OCI-LY7 (cell line): ENCODE measurements around the gene TSHZ2. TPM values are rescaled to one million over a fixed set of nuclear protein-coding genes. Genes with fewer than 3 reads are reported as not detected.

Experiments used
- BruUV-seq: library from RNA; stranded (reverse); fragments of 400-500 nt; replicated peaks from 2 replicates; lab custom pipeline; 2021; lab: Mats Ljungman, UMichigan
- CTCF ChIA-PET: fragments of 300-600 bp; sonication (Branson Sonifier 250); formaldehyde crosslinking; loops from one replicate; lab custom pipeline; 2022; ENCODE audit warnings: antibody characterized with exemption; ENCODE audit not compliant: unreplicated experiment; lab: Charles Lee
- POLR2A ChIA-PET: fragments of 300-600 bp; sonication (Branson Sonifier 250); formaldehyde crosslinking; loops from one replicate; lab custom pipeline; 2022; ENCODE audit warnings: antibody characterized with exemption; lab: Charles Lee
- DNase-seq: peaks from one replicate; pipeline ENCODE4 v3.0.0-alpha.2; 2015; ENCODE audit warnings: low spot score
- H2AFZ ChIP-seq: fragments of 200-600 bp; sonication (generic), shearing (Covaris generic); 2 replicates; pipeline ENCODE4 v1.6.1; 2014; ENCODE audit warnings: mild to moderate bottlenecking, antibody characterized with exemption, low read length, moderate library complexity
- H3K27ac ChIP-seq: fragments of 200-600 bp; sonication (generic); 2 replicates; pipeline ENCODE4 v1.5.1; 2014; ENCODE audit warnings: mixed run types, low read depth, mild to moderate bottlenecking, moderate library complexity, low read length, inconsistent platforms; ENCODE audit not compliant: poor library complexity, severe bottlenecking
- H3K36me3 ChIP-seq: fragments of 200-600 bp; sonication (generic); 2 replicates; pipeline ENCODE4 v1.6.1; 2014; ENCODE audit warnings: mild to moderate bottlenecking, antibody characterized with exemption, low read length, moderate library complexity, mixed read lengths; ENCODE audit not compliant: insufficient read depth
- H3K4me1 ChIP-seq: fragments of 200-600 bp; sonication (generic); 2 replicates; pipeline ENCODE4 v1.5.1; 2014; ENCODE audit warnings: mild to moderate bottlenecking, low read length; ENCODE audit not compliant: insufficient read depth, poor library complexity, severe bottlenecking
- H3K4me2 ChIP-seq: fragments of 200-600 bp; sonication (generic); 2 replicates; pipeline ENCODE4 v1.6.1; 2014; ENCODE audit warnings: mild to moderate bottlenecking, low read length
- H3K4me3 ChIP-seq: fragments of 200-600 bp; sonication (generic); 2 replicates; pipeline ENCODE4 v1.5.1; 2014; ENCODE audit warnings: mild to moderate bottlenecking, low read depth, low read length; ENCODE audit not compliant: poor library complexity, severe bottlenecking
- H3K79me2 ChIP-seq: fragments of 200-600 bp; sonication (generic); 2 replicates; pipeline ENCODE4 v1.6.1; 2016; ENCODE audit warnings: low read depth, mild to moderate bottlenecking, low read length, moderate library complexity, mixed read lengths; ENCODE audit not compliant: insufficient read depth
- H3K9me2 ChIP-seq: fragments of 200-600 bp; sonication (generic); 2 replicates; pipeline ENCODE4 v1.6.1; 2016; ENCODE audit warnings: mild to moderate bottlenecking, low read length, mixed read lengths; ENCODE audit not compliant: insufficient read depth
- H3K9me3 ChIP-seq: fragments of 200-600 bp; sonication (generic); 2 replicates; pipeline ENCODE4 v1.6.1; 2014; ENCODE audit warnings: mild to moderate bottlenecking, mixed run types, low read length, mixed read lengths
- H4K20me1 ChIP-seq: fragments of 200-600 bp; sonication (generic); 2 replicates; pipeline ENCODE4 v1.6.1; 2014; ENCODE audit warnings: mild to moderate bottlenecking, antibody characterized with exemption, low read length, moderate library complexity, mixed read lengths; ENCODE audit not compliant: insufficient read depth
- EZH2phosphoT487 ChIP-seq: fragments of 200-600 bp; sonication (generic); IDR thresholded peaks from 2 replicates; pipeline ENCODE4 v1.6.1; 2018; ENCODE audit warnings: low read depth, borderline replicate concordance, mild to moderate bottlenecking, mixed run types, antibody characterized with exemption, low read length, moderate library complexity, mixed read lengths
- intact Hi-C: fragments of 100-400 bp; cut with micrococcal nuclease; formaldehyde crosslinking; loops from one replicate; pipeline ENCODE4 v1.10.0; 2022; ENCODE audit not compliant: unreplicated experiment
- total RNA-seq, 2 experiments: library from RNA; depleted of rRNA in 1 of 2; stranded (reverse); fragments of >200 nt in 1 of 2; shearing (Covaris generic) in 1 of 2; gene quantifications; 2 replicates each; pipeline ENCODE4 v1.2.3, GENCODE V29; 2014 to 2022
- TF ChIP-seq, protein P1 (sequence below): fragments of 200-600 bp; sonication (generic); conservative IDR thresholded peaks from 2 replicates; pipeline ENCODE4 v1.5.1; 2014; ENCODE audit warnings: mild to moderate bottlenecking, antibody characterized with exemption, low read length, moderate library complexity, mixed read lengths

Gene TSHZ2
- total RNA-seq, 2 experiments from 2014 or later = not detected

DNA sequence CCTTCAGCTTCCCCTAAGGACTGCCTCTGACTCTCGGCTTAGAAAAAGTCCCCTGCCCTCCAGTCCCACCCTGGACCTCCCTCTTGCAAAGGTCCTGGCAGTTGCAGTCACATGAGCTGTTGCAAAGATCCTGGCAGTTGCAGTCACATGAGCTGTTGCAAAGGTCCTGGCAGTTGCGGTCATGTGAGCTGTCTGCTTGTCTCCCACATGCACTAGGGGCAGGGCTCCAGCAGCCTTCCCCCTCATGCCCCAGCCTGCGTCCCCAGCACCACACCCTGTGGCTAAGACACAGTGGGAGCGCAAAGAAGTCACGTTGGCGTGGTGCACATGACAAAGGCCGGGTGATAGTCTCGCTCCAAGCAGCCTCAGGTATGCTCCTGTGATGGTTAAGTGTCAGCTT is 538.5 kb downstream of the TSHZ2 start:
- intact Hi-C loops = no loop called here
- H3K9me3 ChIP-seq = no peaks in the 10 kb centered on the region
- no peak for TF ChIP-seq EZH2phosphoT487
- TF ChIP-seq, protein P1, sequence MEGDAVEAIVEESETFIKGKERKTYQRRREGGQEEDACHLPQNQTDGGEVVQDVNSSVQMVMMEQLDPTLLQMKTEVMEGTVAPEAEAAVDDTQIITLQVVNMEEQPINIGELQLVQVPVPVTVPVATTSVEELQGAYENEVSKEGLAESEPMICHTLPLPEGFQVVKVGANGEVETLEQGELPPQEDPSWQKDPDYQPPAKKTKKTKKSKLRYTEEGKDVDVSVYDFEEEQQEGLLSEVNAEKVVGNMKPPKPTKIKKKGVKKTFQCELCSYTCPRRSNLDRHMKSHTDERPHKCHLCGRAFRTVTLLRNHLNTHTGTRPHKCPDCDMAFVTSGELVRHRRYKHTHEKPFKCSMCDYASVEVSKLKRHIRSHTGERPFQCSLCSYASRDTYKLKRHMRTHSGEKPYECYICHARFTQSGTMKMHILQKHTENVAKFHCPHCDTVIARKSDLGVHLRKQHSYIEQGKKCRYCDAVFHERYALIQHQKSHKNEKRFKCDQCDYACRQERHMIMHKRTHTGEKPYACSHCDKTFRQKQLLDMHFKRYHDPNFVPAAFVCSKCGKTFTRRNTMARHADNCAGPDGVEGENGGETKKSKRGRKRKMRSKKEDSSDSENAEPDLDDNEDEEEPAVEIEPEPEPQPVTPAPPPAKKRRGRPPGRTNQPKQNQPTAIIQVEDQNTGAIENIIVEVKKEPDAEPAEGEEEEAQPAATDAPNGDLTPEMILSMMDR = no peak
- H3K9me2 ChIP-seq = no peaks in the 10 kb centered on the region
- H3K4me1 ChIP-seq = no peaks in the 10 kb centered on the region
- POLR2A ChIA-PET = interaction anchor here (2.0 kb wide), 1 partner anchor 9 kb away, joined by 4 read pairs; no protein-coding TSS in a partner anchor
- no peaks in the 10 kb centered on the region for H4K20me1 ChIP-seq
- no peak overlapping the region for H3K4me3 ChIP-seq
- no peak overlapping the region for H3K27ac ChIP-seq
- no peaks in the 10 kb centered on the region for H3K36me3 ChIP-seq
- no peaks in the 10 kb centered on the region for H3K79me2 ChIP-seq
- DNase-seq = no peak
- H3K4me2 ChIP-seq = no peak overlapping the region
- CTCF ChIA-PET = interaction anchor here (1.1 kb wide), 1 partner anchor 15 kb away, joined by 3 read pairs; no protein-coding TSS in a partner anchor
- BruUV-seq = no TSS peak
- H2AFZ ChIP-seq = no peak overlapping the region

DNA sequence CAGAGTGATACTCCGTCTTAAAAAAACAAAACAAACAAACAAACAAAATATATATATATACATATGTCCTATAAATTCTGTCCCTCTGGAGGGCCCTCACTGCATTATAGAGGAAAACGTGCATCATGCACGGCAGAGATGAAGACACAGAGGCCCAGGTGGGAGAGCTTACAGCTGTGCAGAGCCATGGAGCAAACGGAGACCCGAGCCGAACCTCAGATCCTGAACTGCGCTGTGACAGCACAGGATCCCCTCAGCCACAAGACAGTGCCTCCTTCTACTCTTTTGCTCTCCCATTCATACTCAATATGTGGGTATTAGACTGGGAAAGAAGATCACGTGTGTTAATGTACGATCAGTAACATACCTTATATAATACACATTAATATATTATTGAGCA is 539.9 kb downstream of the TSHZ2 start:
- no peaks in the 10 kb centered on the region for H3K9me2 ChIP-seq
- ChIA-PET CTCF (interaction anchor here (1.0 kb wide), 1 partner anchor 443 kb away, joined by 3 read pairs; no protein-coding TSS in a partner anchor), POLR2A (interaction anchor here (2.0 kb wide), 1 partner anchor 10 kb away, joined by 4 read pairs; no protein-coding TSS in a partner anchor)
- BruUV-seq = no TSS peak
- no peaks in the 10 kb centered on the region for H3K79me2 ChIP-seq
- no peak overlapping the region for H3K4me3 ChIP-seq
- TF ChIP-seq EZH2phosphoT487 = no peak
- TF ChIP-seq, protein P1 = no peak
- no peaks in the 10 kb centered on the region for H3K36me3 ChIP-seq
- no peaks in the 10 kb centered on the region for H3K4me1 ChIP-seq
- H2AFZ ChIP-seq = no peak overlapping the region
- no peaks in the 10 kb centered on the region for H3K9me3 ChIP-seq
- DNase-seq = no peak
- no peak overlapping the region for H3K27ac ChIP-seq
- no peaks in the 10 kb centered on the region for H4K20me1 ChIP-seq
- intact Hi-C loops = no loop called here
- H3K4me2 ChIP-seq = no peak overlapping the region

DNA sequence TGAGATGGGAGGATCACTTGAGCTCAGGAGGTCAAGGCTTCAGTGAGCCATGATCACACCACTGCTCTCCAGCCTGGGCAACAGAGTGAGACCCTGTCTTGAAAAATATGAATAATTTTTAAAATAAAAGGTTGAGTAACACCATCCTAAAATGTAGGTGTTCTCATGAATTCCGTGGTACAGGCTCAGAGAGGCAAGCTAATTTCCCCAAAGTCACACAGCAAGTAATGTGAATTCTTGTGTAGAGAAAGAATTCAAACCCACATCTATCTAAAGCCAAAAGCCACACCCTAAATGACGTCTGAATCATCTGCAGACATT is 541.0 kb downstream of the TSHZ2 start:
- POLR2A ChIA-PET = interaction anchor here (0.7 kb wide), 1 partner anchor 16 kb away, joined by 4 read pairs; no protein-coding TSS in a partner anchor

More for the DNA sequence above, 541.0 kb downstream of the TSHZ2 start:
- no peaks in the 10 kb centered on the region for H3K9me2 ChIP-seq
- no peaks in the 10 kb centered on the region for H3K36me3 ChIP-seq
- TF ChIP-seq EZH2phosphoT487 = no peak
- TF ChIP-seq, protein P1 = no peak
- DNase-seq = no peak
- H3K27ac ChIP-seq = no peak overlapping the region
- no peaks in the 10 kb centered on the region for H3K4me1 ChIP-seq
- BruUV-seq = no TSS peak
- no peaks in the 10 kb centered on the region for H3K79me2 ChIP-seq
- CTCF ChIA-PET = interaction anchor here (1.0 kb wide), 1 partner anchor 442 kb away, joined by 3 read pairs; no protein-coding TSS in a partner anchor
- H2AFZ ChIP-seq = no peak overlapping the region; the same call in 1 of the 2 replicates
- H3K4me2 ChIP-seq = no peak overlapping the region
- no peak overlapping the region for H3K4me3 ChIP-seq
- no peaks in the 10 kb centered on the region for H4K20me1 ChIP-seq
- H3K9me3 ChIP-seq = no peaks in the 10 kb centered on the region
- intact Hi-C loops = no loop called here
